Forelimb muscle (tissue), 1 donor: ENCODE measurements around the gene ESRRB. TPM values are rescaled to one million over a fixed set of nuclear protein-coding genes. Genes with fewer than 3 reads are reported as not detected.

Source experiments
- DNase-seq: peaks from one replicate; pipeline ENCODE4 v3.0.0-alpha.2; 2013; ENCODE audit warnings: low read depth
- polyA plus RNA-seq: library from polyadenylated mRNA; unstranded; fragments of 120-200 nt; gene quantifications from one replicate; pipeline ENCODE4 v1.2.1, GENCODE V29; 2013; ENCODE audit not compliant: insufficient read length

The ESRRB gene
- polyA plus RNA-seq, result 3.9 TPM

- DNase-seq, result no peak
These were observed at the start of gene ESRRB for GRCh38 chr14:76375947-76376404. TSS of gene ESRRB (plus strand) at chr14:76376137. CDS start at chr14:76376402, 265 bp downstream.

GRCh38 chr14:76326918-76327689 is 48.8 kb upstream of the ESRRB start:
- no peak for DNase-seq

- DNase-seq, result no peak
These were observed 47.3 kb upstream of the ESRRB start for GRCh38 chr14:76328457-76329137.

- no peak for DNase-seq
These were observed 46.6 kb upstream of the ESRRB start for GRCh38 chr14:76329154-76329928.

GRCh38 chr14:76329951-76330350 is 46.0 kb upstream of the ESRRB start:
- no peak for DNase-seq

GRCh38 chr14:76330411-76331327 is 45.3 kb upstream of the ESRRB start:
- no peak for DNase-seq

GRCh38 chr14:76331328-76332011 is 44.5 kb upstream of the ESRRB start:
- no peak for DNase-seq

GRCh38 chr14:76333664-76334063 is 42.3 kb upstream of the ESRRB start:
- DNase-seq, result no peak

GRCh38 chr14:76334316-76334715 is 41.6 kb upstream of the ESRRB start:
- no peak for DNase-seq

- DNase-seq, result no peak
These were observed 39.1 kb upstream of the ESRRB start for GRCh38 chr14:76336876-76337275.

- DNase-seq, result no peak
These were observed 38.0 kb upstream of the ESRRB start for GRCh38 chr14:76337635-76338545.

GRCh38 chr14:76339728-76340615 is 36.0 kb upstream of the ESRRB start:
- no peak for DNase-seq

- no peak for DNase-seq
These were observed 32.6 kb upstream of the ESRRB start for GRCh38 chr14:76343386-76343785.

GRCh38 chr14:76346391-76347160 is 29.4 kb upstream of the ESRRB start:
- no peak for DNase-seq

- DNase-seq, result no peak
These were observed 27.0 kb upstream of the ESRRB start for GRCh38 chr14:76348898-76349297.

GRCh38 chr14:76349993-76350392 is 25.9 kb upstream of the ESRRB start:
- DNase-seq, result no peak

- no peak for DNase-seq
These were observed 25.3 kb upstream of the ESRRB start for GRCh38 chr14:76350671-76351070.

GRCh38 chr14:76351941-76352340 is 24.0 kb upstream of the ESRRB start:
- DNase-seq, result no peak
